ENCODE data around the gene CDC42EP4. TPM values are rescaled to one million over a fixed set of nuclear protein-coding genes. Genes with fewer than 3 reads are reported as not detected.

The CDC42EP4 gene
- total and polyA plus RNA-seq, 9 of the 15 experiments (the other 6 are each of a cell fraction or from before 2014, with no cell fraction given): 0.65 to 20.8 (median 12.3) TPM

GRCh38 chr17:73291260-73291801 is 20.5 kb downstream of the CDC42EP4 start (continued):
- TF ChIP-seq, protein P1, sequence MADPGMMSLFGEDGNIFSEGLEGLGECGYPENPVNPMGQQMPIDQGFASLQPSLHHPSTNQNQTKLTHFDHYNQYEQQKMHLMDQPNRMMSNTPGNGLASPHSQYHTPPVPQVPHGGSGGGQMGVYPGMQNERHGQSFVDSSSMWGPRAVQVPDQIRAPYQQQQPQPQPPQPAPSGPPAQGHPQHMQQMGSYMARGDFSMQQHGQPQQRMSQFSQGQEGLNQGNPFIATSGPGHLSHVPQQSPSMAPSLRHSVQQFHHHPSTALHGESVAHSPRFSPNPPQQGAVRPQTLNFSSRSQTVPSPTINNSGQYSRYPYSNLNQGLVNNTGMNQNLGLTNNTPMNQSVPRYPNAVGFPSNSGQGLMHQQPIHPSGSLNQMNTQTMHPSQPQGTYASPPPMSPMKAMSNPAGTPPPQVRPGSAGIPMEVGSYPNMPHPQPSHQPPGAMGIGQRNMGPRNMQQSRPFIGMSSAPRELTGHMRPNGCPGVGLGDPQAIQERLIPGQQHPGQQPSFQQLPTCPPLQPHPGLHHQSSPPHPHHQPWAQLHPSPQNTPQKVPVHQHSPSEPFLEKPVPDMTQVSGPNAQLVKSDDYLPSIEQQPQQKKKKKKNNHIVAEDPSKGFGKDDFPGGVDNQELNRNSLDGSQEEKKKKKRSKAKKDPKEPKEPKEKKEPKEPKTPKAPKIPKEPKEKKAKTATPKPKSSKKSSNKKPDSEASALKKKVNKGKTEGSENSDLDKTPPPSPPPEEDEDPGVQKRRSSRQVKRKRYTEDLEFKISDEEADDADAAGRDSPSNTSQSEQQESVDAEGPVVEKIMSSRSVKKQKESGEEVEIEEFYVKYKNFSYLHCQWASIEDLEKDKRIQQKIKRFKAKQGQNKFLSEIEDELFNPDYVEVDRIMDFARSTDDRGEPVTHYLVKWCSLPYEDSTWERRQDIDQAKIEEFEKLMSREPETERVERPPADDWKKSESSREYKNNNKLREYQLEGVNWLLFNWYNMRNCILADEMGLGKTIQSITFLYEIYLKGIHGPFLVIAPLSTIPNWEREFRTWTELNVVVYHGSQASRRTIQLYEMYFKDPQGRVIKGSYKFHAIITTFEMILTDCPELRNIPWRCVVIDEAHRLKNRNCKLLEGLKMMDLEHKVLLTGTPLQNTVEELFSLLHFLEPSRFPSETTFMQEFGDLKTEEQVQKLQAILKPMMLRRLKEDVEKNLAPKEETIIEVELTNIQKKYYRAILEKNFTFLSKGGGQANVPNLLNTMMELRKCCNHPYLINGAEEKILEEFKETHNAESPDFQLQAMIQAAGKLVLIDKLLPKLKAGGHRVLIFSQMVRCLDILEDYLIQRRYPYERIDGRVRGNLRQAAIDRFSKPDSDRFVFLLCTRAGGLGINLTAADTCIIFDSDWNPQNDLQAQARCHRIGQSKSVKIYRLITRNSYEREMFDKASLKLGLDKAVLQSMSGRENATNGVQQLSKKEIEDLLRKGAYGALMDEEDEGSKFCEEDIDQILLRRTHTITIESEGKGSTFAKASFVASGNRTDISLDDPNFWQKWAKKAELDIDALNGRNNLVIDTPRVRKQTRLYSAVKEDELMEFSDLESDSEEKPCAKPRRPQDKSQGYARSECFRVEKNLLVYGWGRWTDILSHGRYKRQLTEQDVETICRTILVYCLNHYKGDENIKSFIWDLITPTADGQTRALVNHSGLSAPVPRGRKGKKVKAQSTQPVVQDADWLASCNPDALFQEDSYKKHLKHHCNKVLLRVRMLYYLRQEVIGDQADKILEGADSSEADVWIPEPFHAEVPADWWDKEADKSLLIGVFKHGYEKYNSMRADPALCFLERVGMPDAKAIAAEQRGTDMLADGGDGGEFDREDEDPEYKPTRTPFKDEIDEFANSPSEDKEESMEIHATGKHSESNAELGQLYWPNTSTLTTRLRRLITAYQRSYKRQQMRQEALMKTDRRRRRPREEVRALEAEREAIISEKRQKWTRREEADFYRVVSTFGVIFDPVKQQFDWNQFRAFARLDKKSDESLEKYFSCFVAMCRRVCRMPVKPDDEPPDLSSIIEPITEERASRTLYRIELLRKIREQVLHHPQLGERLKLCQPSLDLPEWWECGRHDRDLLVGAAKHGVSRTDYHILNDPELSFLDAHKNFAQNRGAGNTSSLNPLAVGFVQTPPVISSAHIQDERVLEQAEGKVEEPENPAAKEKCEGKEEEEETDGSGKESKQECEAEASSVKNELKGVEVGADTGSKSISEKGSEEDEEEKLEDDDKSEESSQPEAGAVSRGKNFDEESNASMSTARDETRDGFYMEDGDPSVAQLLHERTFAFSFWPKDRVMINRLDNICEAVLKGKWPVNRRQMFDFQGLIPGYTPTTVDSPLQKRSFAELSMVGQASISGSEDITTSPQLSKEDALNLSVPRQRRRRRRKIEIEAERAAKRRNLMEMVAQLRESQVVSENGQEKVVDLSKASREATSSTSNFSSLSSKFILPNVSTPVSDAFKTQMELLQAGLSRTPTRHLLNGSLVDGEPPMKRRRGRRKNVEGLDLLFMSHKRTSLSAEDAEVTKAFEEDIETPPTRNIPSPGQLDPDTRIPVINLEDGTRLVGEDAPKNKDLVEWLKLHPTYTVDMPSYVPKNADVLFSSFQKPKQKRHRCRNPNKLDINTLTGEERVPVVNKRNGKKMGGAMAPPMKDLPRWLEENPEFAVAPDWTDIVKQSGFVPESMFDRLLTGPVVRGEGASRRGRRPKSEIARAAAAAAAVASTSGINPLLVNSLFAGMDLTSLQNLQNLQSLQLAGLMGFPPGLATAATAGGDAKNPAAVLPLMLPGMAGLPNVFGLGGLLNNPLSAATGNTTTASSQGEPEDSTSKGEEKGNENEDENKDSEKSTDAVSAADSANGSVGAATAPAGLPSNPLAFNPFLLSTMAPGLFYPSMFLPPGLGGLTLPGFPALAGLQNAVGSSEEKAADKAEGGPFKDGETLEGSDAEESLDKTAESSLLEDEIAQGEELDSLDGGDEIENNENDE (IDR thresholded peaks at IDR 0.05; ENCODE audit: low read depth, low read length): no peak
- no peak for TF ChIP-seq KDM1A (IDR thresholded peaks at IDR 0.05)
- TF ChIP-seq, protein P2, sequence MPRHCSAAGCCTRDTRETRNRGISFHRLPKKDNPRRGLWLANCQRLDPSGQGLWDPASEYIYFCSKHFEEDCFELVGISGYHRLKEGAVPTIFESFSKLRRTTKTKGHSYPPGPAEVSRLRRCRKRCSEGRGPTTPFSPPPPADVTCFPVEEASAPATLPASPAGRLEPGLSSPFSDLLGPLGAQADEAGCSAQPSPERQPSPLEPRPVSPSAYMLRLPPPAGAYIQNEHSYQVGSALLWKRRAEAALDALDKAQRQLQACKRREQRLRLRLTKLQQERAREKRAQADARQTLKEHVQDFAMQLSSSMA (CRISPR knock-in tag; IDR thresholded peaks at IDR 0.05): no peak
- peak; percentile 64; the same call in 1 of the 2 replicates for TF ChIP-seq ZNF740 (CRISPR knock-in tag; IDR thresholded peaks at IDR 0.05)
- no peak for TF ChIP-seq ZNF740 (tag; IDR thresholded peaks at IDR 0.05)
- TF ChIP-seq ZNF197 (CRISPR knock-in tag; IDR thresholded peaks at IDR 0.05; ENCODE audit: low read depth): no peak
- TF ChIP-seq RB1 (IDR thresholded peaks at IDR 0.05; ENCODE audit: low read depth): no peak
- no peak for TF ChIP-seq TGIF2 (CRISPR knock-in tag; IDR thresholded peaks at IDR 0.05)
- TF ChIP-seq MYBL2 (IDR thresholded peaks at IDR 0.05; ENCODE audit: low read depth): no peak
- TF ChIP-seq MYBL2 (CRISPR knock-in tag; IDR thresholded peaks at IDR 0.05; ENCODE audit: borderline replicate concordance): no peak
- no peak for TF ChIP-seq L3MBTL2 (IDR thresholded peaks at IDR 0.05)
- no peak for TF ChIP-seq ZBTB34 (CRISPR knock-in tag; IDR thresholded peaks at IDR 0.05)
- no peak for TF ChIP-seq HDAC2 (IDR thresholded peaks at IDR 0.05)
